H9 (cell line): ENCODE measurements around the gene ADGRF5. TPM values are rescaled to one million over a fixed set of nuclear protein-coding genes. Genes with fewer than 3 reads are reported as not detected.

ENCODE experiments used
- DNase-seq: peaks from one replicate; pipeline ENCODE4 v3.0.0-alpha.2; 2017
- H2AFZ ChIP-seq: one replicate; pipeline ENCODE4 v1.6.1; 2013; ENCODE audit warnings: mild to moderate bottlenecking, low read length, control low read depth, moderate library complexity
- H2AK5ac ChIP-seq: 2 replicates; pipeline ENCODE4 v1.6.1; 2013; ENCODE audit warnings: low read length, control low read depth, mixed read lengths; ENCODE audit not compliant: insufficient read length
- H2BK120ac ChIP-seq: one replicate; pipeline ENCODE4 v1.6.1; 2013; ENCODE audit warnings: low read depth, mild to moderate bottlenecking, low read length, control low read depth, inconsistent platforms; ENCODE audit not compliant: poor library complexity, severe bottlenecking
- H2BK12ac ChIP-seq: 2 replicates; pipeline ENCODE4 v1.6.1; 2013; ENCODE audit warnings: low read length, control low read depth, mixed read lengths, low read depth; ENCODE audit not compliant: insufficient read length
- H2BK15ac ChIP-seq: 2 replicates; pipeline ENCODE4 v1.6.1; 2013; ENCODE audit warnings: low read depth, low read length, control low read depth
- H2BK20ac ChIP-seq: one replicate; pipeline ENCODE4 v1.6.1; 2013; ENCODE audit warnings: low read depth, mild to moderate bottlenecking, low read length, control low read depth, inconsistent platforms; ENCODE audit not compliant: poor library complexity, severe bottlenecking
- H2BK5ac ChIP-seq: 2 replicates; pipeline ENCODE4 v1.6.1; 2013; ENCODE audit warnings: low read length, control low read depth, mixed read lengths; ENCODE audit not compliant: insufficient read length
- H3K14ac ChIP-seq: 2 replicates; pipeline ENCODE4 v1.6.1; 2013; ENCODE audit warnings: low read length, control low read depth; ENCODE audit not compliant: insufficient read depth
- H3K18ac ChIP-seq: 2 replicates; pipeline ENCODE4 v1.6.1; 2013; ENCODE audit warnings: low read depth, mild to moderate bottlenecking, mixed read lengths, low read length, control low read depth; ENCODE audit not compliant: insufficient read length
- H3K23ac ChIP-seq: 2 replicates; pipeline ENCODE4 v1.6.1; 2013; ENCODE audit warnings: low read length, control low read depth, mixed read lengths, low read depth; ENCODE audit not compliant: insufficient read length
- H3K23me2 ChIP-seq: 2 replicates; pipeline ENCODE4 v1.6.1; 2013; ENCODE audit warnings: low read depth, mild to moderate bottlenecking, mixed read lengths, low read length, control low read depth; ENCODE audit not compliant: insufficient read length, poor library complexity, severe bottlenecking
- H3K27ac ChIP-seq: 2 replicates; pipeline ENCODE4 v1.5.1; 2013; ENCODE audit warnings: low read length, control low read depth, mixed read lengths, low read depth; ENCODE audit not compliant: insufficient read length
- H3K27me3 ChIP-seq: 2 replicates; pipeline ENCODE4 v1.6.1; 2013; ENCODE audit warnings: low read length, control low read depth, inconsistent platforms; ENCODE audit not compliant: insufficient read depth
- H3K4ac ChIP-seq: 2 replicates; pipeline ENCODE4 v1.6.1; 2013; ENCODE audit warnings: low read depth, mild to moderate bottlenecking, control low read depth, inconsistent platforms, low read length, moderate library complexity
- H3K4me1 ChIP-seq: 2 replicates; pipeline ENCODE4 v1.6.1; 2013; ENCODE audit warnings: low read length, control low read depth, inconsistent platforms; ENCODE audit not compliant: insufficient read depth
- H3K4me2 ChIP-seq: 2 replicates; pipeline ENCODE4 v1.6.1; 2013; ENCODE audit warnings: low read length, control low read depth, mixed read lengths; ENCODE audit not compliant: insufficient read length, insufficient read depth
- H3K56ac ChIP-seq: 2 replicates; pipeline ENCODE4 v1.6.1; 2013; ENCODE audit warnings: low read depth, mild to moderate bottlenecking, mixed read lengths, low read length, control low read depth; ENCODE audit not compliant: insufficient read length
- H3K79me1 ChIP-seq: 2 replicates; pipeline ENCODE4 v1.6.1; 2013; ENCODE audit warnings: low read depth, mild to moderate bottlenecking, moderate library complexity, low read length, control low read depth, inconsistent platforms; ENCODE audit not compliant: insufficient read depth, poor library complexity, severe bottlenecking
- H3K79me2 ChIP-seq: 2 replicates; pipeline ENCODE4 v1.6.1; 2013; ENCODE audit warnings: low read length, control low read depth, inconsistent platforms; ENCODE audit not compliant: insufficient read depth
- H3K9ac ChIP-seq: 2 replicates; pipeline ENCODE4 v1.6.1; 2013; ENCODE audit warnings: low read length, control low read depth, mixed read lengths; ENCODE audit not compliant: insufficient read length; ENCODE audit errors: extremely low read depth
- H3K9me3 ChIP-seq: one replicate; pipeline ENCODE4 v1.6.1; 2013; ENCODE audit warnings: low read depth, low read length, inconsistent platforms; ENCODE audit not compliant: control insufficient read depth
- H3T11ph ChIP-seq: one replicate; pipeline ENCODE4 v1.6.1; 2013; ENCODE audit warnings: mild to moderate bottlenecking, low read length, control low read depth, inconsistent platforms
- H4K20me1 ChIP-seq: one replicate; pipeline ENCODE4 v1.6.1; 2013; ENCODE audit not compliant: control insufficient read depth, insufficient read length, insufficient read depth
- H4K5ac ChIP-seq: 2 replicates; pipeline ENCODE4 v1.6.1; 2013; ENCODE audit warnings: low read depth, mild to moderate bottlenecking, mixed read lengths, low read length, control low read depth; ENCODE audit not compliant: insufficient read length
- H4K8ac ChIP-seq: replicated peaks from 2 replicates; pipeline ENCODE4 v1.6.1; 2013; ENCODE audit warnings: low read length, control low read depth, mixed read lengths, low read depth; ENCODE audit not compliant: insufficient read length
- H4K91ac ChIP-seq: 2 replicates; pipeline ENCODE4 v1.6.1; 2013; ENCODE audit warnings: low read depth, mild to moderate bottlenecking, moderate library complexity, mixed read lengths, low read length, control low read depth; ENCODE audit not compliant: insufficient read length
- H3K27ac Mint-ChIP-seq, 3 experiments: 2 replicates in 2 of 3; 3 replicates in 1 of 3; pipeline ENCODE4 v1.8.0; 2020 to 2021; ENCODE audit warnings: mixed read lengths in 3 of 3, mild to moderate bottlenecking in 1 of 3, moderate library complexity in 1 of 3
- H3K27me3 Mint-ChIP-seq: 2 replicates; pipeline ENCODE4 v1.8.0; 2021; ENCODE audit warnings: low read depth, mild to moderate bottlenecking, moderate library complexity, mixed read lengths
- H3K36me3 Mint-ChIP-seq, 3 experiments: 2 replicates in 2 of 3; 3 replicates in 1 of 3; pipeline ENCODE4 v1.8.0; 2020 to 2021; ENCODE audit warnings: low read depth in 3 of 3, mixed read lengths in 3 of 3; ENCODE audit not compliant: insufficient read depth in 1 of 3
- H3K4me1 Mint-ChIP-seq, 2 experiments: 2 replicates each; pipeline ENCODE4 v1.8.0; 2020; ENCODE audit warnings: mixed read lengths in 2 of 2
- H3K4me3 Mint-ChIP-seq, 2 experiments: 2 replicates in 1 of 2; 3 replicates in 1 of 2; pipeline ENCODE4 v1.8.0; 2020 to 2021; ENCODE audit warnings: mild to moderate bottlenecking in 2 of 2, mixed read lengths in 2 of 2, moderate library complexity in 1 of 2
- H3K9me3 Mint-ChIP-seq, 2 experiments: 2 replicates in 1 of 2; 3 replicates in 1 of 2; pipeline ENCODE4 v1.8.0; 2020; ENCODE audit warnings: mild to moderate bottlenecking in 2 of 2, mixed read lengths in 2 of 2, moderate library complexity in 1 of 2
- CTCF ChIP-seq: fragments of 200-600 bp; sonication (generic); conservative IDR thresholded peaks from 3 replicates; pipeline ENCODE4 v1.8.0; 2021; ENCODE audit warnings: antibody characterized with exemption, mild to moderate bottlenecking
- whole genome bisulfite sequencing: extraction: QIAGEN DNeasy Blood & Tissue Kit; methylation state at CpG from one replicate; pipeline ENCODE4 v1.1.7; 2013; ENCODE audit warnings: missing lambda C conversion rate, low lambda C conversion rate, mixed read lengths; ENCODE audit not compliant: insufficient read length; ENCODE audit errors: extremely low coverage; 5-methylcytosine and 5-hydroxymethylcytosine counted together
- total RNA-seq: library from RNA; stranded (reverse); gene quantifications from 2 replicates; pipeline ENCODE4 v1.2.1, GENCODE V29; 2021

The ADGRF5 gene
- total RNA-seq, 1 experiment from 2014 or later = not detected

- no peaks in the 10 kb centered on the region for H3K9me3 Mint-ChIP-seq
- no peak overlapping the region for H3K4me2 ChIP-seq
- H3K79me1 ChIP-seq = no peaks in the 10 kb centered on the region
- H3K27me3 ChIP-seq = no peaks in the 10 kb centered on the region
- no peaks in the 10 kb centered on the region for H3K4me1 ChIP-seq
- TF ChIP-seq CTCF = no peak
- DNase-seq = no peak
- H3T11ph ChIP-seq = no peak overlapping the region
- H3K23ac ChIP-seq = no peak overlapping the region
- no peak overlapping the region for H4K8ac ChIP-seq
- H3K14ac ChIP-seq = no peak overlapping the region
- no peak overlapping the region for H2BK12ac ChIP-seq
- H2AFZ ChIP-seq = no peak overlapping the region
- H3K56ac ChIP-seq = no peak overlapping the region
- WGBS = no CpG with 5 or more reads among the region's 3 CpGs
- no peaks in the 10 kb centered on the region for H3K9me3 ChIP-seq
- no peak overlapping the region for H3K4ac ChIP-seq
- peaks cover 3 to 5% of the 10 kb centered on the region in 2 experiments; a peak in 3 of 4 replicates for H3K4me1 Mint-ChIP-seq
- H3K9ac ChIP-seq = no peak overlapping the region
- H2BK5ac ChIP-seq = no peak overlapping the region
- no peak overlapping the region for H2BK120ac ChIP-seq
- H3K18ac ChIP-seq = no peak overlapping the region
- no peak overlapping the region for H2AK5ac ChIP-seq
- H4K91ac ChIP-seq = no peak overlapping the region
- no peak overlapping the region for H3K4me3 Mint-ChIP-seq
- no peak overlapping the region for H4K5ac ChIP-seq
- H3K23me2 ChIP-seq = no peaks in the 10 kb centered on the region
- no peak overlapping the region for H3K27ac Mint-ChIP-seq
- H4K20me1 ChIP-seq = no peaks in the 10 kb centered on the region
- no peaks in the 10 kb centered on the region for H3K27me3 Mint-ChIP-seq
- H3K79me2 ChIP-seq = no peaks in the 10 kb centered on the region
- H2BK15ac ChIP-seq = no peak overlapping the region
- H3K36me3 Mint-ChIP-seq = no peaks in the 10 kb centered on the region
- H2BK20ac ChIP-seq = no peak overlapping the region
- H3K27ac ChIP-seq = no peak overlapping the region
Measured at GRCh38 chr6:46906776-46907175, 15.0 kb downstream of the ADGRF5 start.
